PFSK-1 (cell line): ENCODE results near the gene SETD2.

Experiments used
- POLR2AphosphoS5 ChIP-seq: IDR thresholded peaks from 2 replicates; pipeline ENCODE4 v1.6.1; 2012; ENCODE audit warnings: low read depth, mild to moderate bottlenecking, control low read depth, low read length, moderate library complexity
- REST ChIP-seq, 2 experiments: IDR thresholded peaks; 2 replicates each; pipeline versions ENCODE4 v1.6.1 to v1.8.0; 2011 to 2012; ENCODE audit warnings: low read depth in 2 of 2, low read length in 2 of 2, control low read depth in 1 of 2, inconsistent platforms in 1 of 2, mild to moderate bottlenecking in 1 of 2, moderate library complexity in 1 of 2; ENCODE audit not compliant: insufficient read depth in 1 of 2
- SIN3A ChIP-seq: IDR thresholded peaks from 2 replicates; pipeline ENCODE4 v1.6.1; 2012; ENCODE audit warnings: mild to moderate bottlenecking, low read length, moderate library complexity, borderline replicate concordance; ENCODE audit not compliant: insufficient read depth
- TAF1 ChIP-seq: IDR thresholded peaks from 2 replicates; pipeline ENCODE4 v1.6.1; 2012; ENCODE audit warnings: low read length, control low read depth, borderline replicate concordance; ENCODE audit not compliant: insufficient read depth

- TF ChIP-seq TAF1 (no peak), REST (IDR thresholded peaks at IDR 0.05; ENCODE audit: insufficient read depth in 1 of 2, low read depth in 2 of 2, low read length in 2 of 2) (no peak), POLR2AphosphoS5 (no peak), SIN3A (no peak)
These were observed 4.1 kb downstream of the SETD2 start for GRCh38 chr3:47159820-47160219.
